Activated effector memory CD4-positive, alpha-beta T cell treated with anti-CD3 and anti-CD28 coated beads, Interleukin-2, amount 50 U/mL, for 16 hours (primary cell): Measurements from ENCODE around the gene PPCS.
"Not testable (repeated sequence)": the region's sequence is repeated elsewhere in the genome, so short reads cannot be mapped to it uniquely, and the experiment has no call there.

Experiments used
- DNase-seq: peaks from one replicate; pipeline ENCODE4 v3.0.0-alpha.2; 2020

The PPCS gene

GRCh38 chr1:42454403-42454802, 1.9 kb upstream of the PPCS start:
- DNase-seq, result no peak

- peak; percentile 85 for DNase-seq
These were observed 379 bp downstream of the PPCS start for GRCh38 chr1:42456754-42457089.

GRCh38 chr1:42461196-42461595, 4.9 kb downstream of the PPCS start:
- no peak for DNase-seq

- peak; percentile 98 for DNase-seq
These were observed 6.8 kb downstream of the PPCS start, which contains the start of gene CCDC30 for GRCh38 chr1:42462828-42463763. TSS of gene CCDC30 (plus strand) at chr1:42463286. CDS start at chr1:42480552, 17,266 bp downstream.

GRCh38 chr1:42463921-42464320, 7.6 kb downstream of the PPCS start:
- no peak for DNase-seq

- no peak for DNase-seq
These were observed 9.7 kb downstream of the PPCS start for GRCh38 chr1:42466030-42466429.

GRCh38 chr1:42469727-42470126, 13.4 kb downstream of the PPCS start:
- DNase-seq, result no peak

- no peak for DNase-seq
These were observed 20.3 kb downstream of the PPCS start for GRCh38 chr1:42476605-42477004.

GRCh38 chr1:42477354-42477753, 21.0 kb downstream of the PPCS start:
- DNase-seq, result not testable (repeated sequence)

- DNase-seq, result no peak
These were observed 21.4 kb downstream of the PPCS start for GRCh38 chr1:42477775-42478174.

- DNase-seq, result no peak
These were observed 23.3 kb downstream of the PPCS start for GRCh38 chr1:42479621-42480020.

GRCh38 chr1:42480921-42481320, 24.6 kb downstream of the PPCS start:
- no peak for DNase-seq

GRCh38 chr1:42482635-42483153, 26.4 kb downstream of the PPCS start:
- no peak for DNase-seq

GRCh38 chr1:42484382-42484781, 28.0 kb downstream of the PPCS start:
- no peak for DNase-seq

GRCh38 chr1:42490237-42490636, 33.9 kb downstream of the PPCS start:
- DNase-seq, result no peak

- DNase-seq, result not testable (repeated sequence)
These were observed 45.7 kb downstream of the PPCS start for GRCh38 chr1:42502031-42502430.

- DNase-seq, result no peak
These were observed 48.3 kb downstream of the PPCS start for GRCh38 chr1:42504535-42505128.

- DNase-seq, result no peak
These were observed 50.2 kb downstream of the PPCS start for GRCh38 chr1:42506576-42506975.
